H1 (cell line): Measurements from ENCODE around the gene PRSS21. TPM values are rescaled to one million over a fixed set of nuclear protein-coding genes. Genes with fewer than 3 reads are reported as not detected.

Source experiments
- CTCF ChIA-PET: fragments of 300-600 bp; sonication (Branson Sonifier 250); formaldehyde crosslinking; loops from one replicate; lab custom pipeline; 2021; ENCODE audit not compliant: partially characterized antibody; lab: Charles Lee
- POLR2A ChIA-PET: fragments of 300-600 bp; sonication (Branson Sonifier 250); formaldehyde crosslinking; loops from one replicate; lab custom pipeline; 2021; ENCODE audit warnings: inconsistent platforms; ENCODE audit not compliant: partially characterized antibody; lab: Charles Lee
- DNase-seq, 2 experiments: peaks; one replicate each; pipeline versions ENCODE4 v3.0.0 to v3.0.0-alpha.2; 2010 to 2022; ENCODE audit warnings: low spot score in 2 of 2, low read depth in 1 of 2, mixed read lengths in 1 of 2
- FAIRE-seq: peaks from 2 replicates; lab custom pipeline; 2011; peaks lifted over from hg19 to GRCh38; lab: Jason Lieb, UNC
- H2AFZ ChIP-seq: 2 replicates; pipeline ENCODE4 v1.8.1; 2012; ENCODE audit warnings: low read length, inconsistent platforms
- H2AK5ac ChIP-seq: 2 replicates; pipeline ENCODE4 v1.6.1; 2013; ENCODE audit warnings: low read depth, low read length
- H2BK120ac ChIP-seq: replicated peaks from 2 replicates; pipeline ENCODE3; 2013; ENCODE audit warnings: low read depth, low read length, inconsistent platforms
- H2BK12ac ChIP-seq: 2 replicates; pipeline ENCODE4 v1.6.1; 2013; ENCODE audit warnings: low read depth, low read length
- H2BK15ac ChIP-seq: 2 replicates; pipeline ENCODE4 v1.6.1; 2013; ENCODE audit warnings: low read length
- H2BK20ac ChIP-seq: 2 replicates; pipeline ENCODE4 v1.6.1; 2013; ENCODE audit warnings: low read length
- H2BK5ac ChIP-seq: 2 replicates; pipeline ENCODE4 v1.6.1; 2013; ENCODE audit warnings: low read depth, low read length
- H3K14ac ChIP-seq: 2 replicates; pipeline ENCODE4 v1.6.1; 2013; ENCODE audit warnings: inconsistent platforms; ENCODE audit not compliant: insufficient read length
- H3K18ac ChIP-seq: 2 replicates; pipeline ENCODE4 v1.6.1; 2013; ENCODE audit warnings: low read length; ENCODE audit errors: extremely low read depth
- H3K23ac ChIP-seq: 2 replicates; pipeline ENCODE4 v1.6.1; 2013; ENCODE audit warnings: inconsistent platforms; ENCODE audit not compliant: insufficient read length
- H3K23me2 ChIP-seq: 2 replicates; pipeline ENCODE4 v1.6.1; 2013; ENCODE audit warnings: low read depth, low read length
- H3K27ac ChIP-seq: 2 replicates; pipeline ENCODE4 v1.6.1; 2011; ENCODE audit warnings: low read depth, low read length, inconsistent platforms
- H3K27me3 ChIP-seq, 4 experiments: replicated peaks in 1 of 4; 1 replicate in 1 of 4; 2 replicates in 3 of 4; pipeline versions ENCODE4 v1.6.1 to v1.8.1; 2011 to 2013; ENCODE audit warnings: low read length in 3 of 4, mild to moderate bottlenecking in 3 of 4, inconsistent platforms in 2 of 4, mixed read lengths in 2 of 4, moderate library complexity in 1 of 4; ENCODE audit not compliant: control insufficient read depth in 3 of 4, insufficient read depth in 3 of 4; ENCODE audit errors: extremely low read depth in 1 of 4
- H3K36me3 ChIP-seq, 4 experiments: 2 replicates each; pipeline versions ENCODE4 v1.6.1 to v1.8.1; 2011 to 2013; ENCODE audit warnings: mild to moderate bottlenecking in 4 of 4, low read length in 3 of 4, moderate library complexity in 2 of 4, control low read depth in 1 of 4, inconsistent platforms in 1 of 4; ENCODE audit not compliant: insufficient read depth in 4 of 4, control insufficient read depth in 2 of 4
- H3K4ac ChIP-seq: replicated peaks from 2 replicates; pipeline ENCODE3; 2013; ENCODE audit warnings: low read length, low read depth, mixed read lengths, inconsistent platforms; ENCODE audit not compliant: insufficient read length
- H3K4me1 ChIP-seq, 4 experiments: replicated peaks in 1 of 4; 1 replicate in 1 of 4; 2 replicates in 3 of 4; pipeline versions ENCODE4 v1.6.1 to v1.8.1; 2011 to 2013; ENCODE audit warnings: low read length in 3 of 4, inconsistent platforms in 2 of 4, mixed read lengths in 1 of 4; ENCODE audit not compliant: insufficient read depth in 4 of 4, control insufficient read depth in 3 of 4
- H3K4me2 ChIP-seq, 2 experiments: 2 replicates each; pipeline versions ENCODE4 v1.6.1 to v1.8.1; 2011 to 2013; ENCODE audit warnings: low read depth in 2 of 2, low read length in 2 of 2, control low read depth in 1 of 2, inconsistent platforms in 1 of 2, mild to moderate bottlenecking in 1 of 2; ENCODE audit not compliant: insufficient read depth in 1 of 2
- H3K4me3 ChIP-seq, 4 experiments: fragments of 200-600, 300-600 bp in 1 of 4; sonication (generic), shearing (Covaris generic), sonication (Bioruptor Twin) in 1 of 4; 2 replicates each; pipeline versions ENCODE4 v1.5.1 to v1.8.1; 2011 to 2016; ENCODE audit warnings: low read length in 4 of 4, low read depth in 3 of 4, control low read depth in 2 of 4, inconsistent platforms in 2 of 4, mild to moderate bottlenecking in 2 of 4, mixed read lengths in 1 of 4, moderate library complexity in 1 of 4; ENCODE audit not compliant: insufficient read depth in 2 of 4; ENCODE audit errors: extremely low read depth in 1 of 4
- H3K56ac ChIP-seq: replicated peaks from 2 replicates; pipeline ENCODE3; 2013; ENCODE audit warnings: low read depth, mild to moderate bottlenecking, mixed read lengths, low read length, inconsistent platforms; ENCODE audit not compliant: insufficient read length
- H3K79me1 ChIP-seq: 2 replicates; pipeline ENCODE4 v1.6.1; 2013; ENCODE audit warnings: low read depth, low read length, control low read depth
- H3K79me2 ChIP-seq, 2 experiments: 2 replicates each; pipeline versions ENCODE4 v1.6.1 to v1.8.1; 2012 to 2013; ENCODE audit warnings: low read length in 2 of 2, mild to moderate bottlenecking in 2 of 2, inconsistent platforms in 1 of 2; ENCODE audit not compliant: insufficient read depth in 2 of 2, control insufficient read depth in 1 of 2
- H3K9ac ChIP-seq, 4 experiments: replicated peaks in 1 of 4; 1 replicate in 1 of 4; 2 replicates in 3 of 4; pipeline versions ENCODE4 v1.6.1 to v1.8.1; 2011 to 2013; ENCODE audit warnings: low read depth in 3 of 4, low read length in 3 of 4, control low read depth in 2 of 4, mild to moderate bottlenecking in 2 of 4, moderate library complexity in 2 of 4, inconsistent platforms in 1 of 4; ENCODE audit errors: extremely low read depth in 1 of 4
- H3K9me3 ChIP-seq, 2 experiments: 2 replicates each; pipeline versions ENCODE4 v1.6.1 to v1.8.1; 2012 to 2013; ENCODE audit warnings: mild to moderate bottlenecking in 2 of 2, moderate library complexity in 2 of 2, control low read depth in 1 of 2, inconsistent platforms in 1 of 2, low read depth in 1 of 2, low read length in 1 of 2, mixed read lengths in 1 of 2; ENCODE audit not compliant: insufficient read depth in 2 of 2
- H4K20me1 ChIP-seq, 2 experiments: replicated peaks in 1 of 2; 2 replicates each; pipeline versions ENCODE3 to v1.8.1; 2011 to 2013; ENCODE audit warnings: inconsistent platforms in 2 of 2, low read length in 2 of 2, mild to moderate bottlenecking in 1 of 2; ENCODE audit not compliant: insufficient read depth in 2 of 2, control insufficient read depth in 1 of 2
- H4K5ac ChIP-seq: 2 replicates; pipeline ENCODE4 v1.6.1; 2013; ENCODE audit warnings: low read length, low read depth, mixed read lengths, inconsistent platforms; ENCODE audit not compliant: insufficient read length
- H4K8ac ChIP-seq: 2 replicates; pipeline ENCODE4 v1.8.0; 2013; ENCODE audit warnings: mild to moderate bottlenecking, moderate library complexity, low read length, inconsistent platforms; ENCODE audit not compliant: insufficient read depth; ENCODE audit errors: extremely low read depth
- H4K91ac ChIP-seq: replicated peaks from 2 replicates; pipeline ENCODE3; 2013; ENCODE audit warnings: low read length, mixed read lengths, inconsistent platforms; ENCODE audit not compliant: insufficient read length
- CREB1 ChIP-seq: IDR thresholded peaks from 2 replicates; pipeline ENCODE4 v1.6.1; 2012; ENCODE audit warnings: inconsistent platforms
- E2F6 ChIP-seq: IDR thresholded peaks from 2 replicates; pipeline ENCODE4 v1.6.1; 2012; ENCODE audit warnings: inconsistent platforms
- POLR2AphosphoS5 ChIP-seq: IDR thresholded peaks from 2 replicates; pipeline ENCODE4 v1.6.1; 2011; ENCODE audit warnings: low read depth, low read length
- POU5F1 ChIP-seq: IDR thresholded peaks from 2 replicates; pipeline ENCODE4 v1.6.1; 2011; ENCODE audit warnings: low read depth, mild to moderate bottlenecking, low read length, moderate library complexity
- TAF1 ChIP-seq: IDR thresholded peaks from 2 replicates; pipeline ENCODE4 v1.6.1; 2011; ENCODE audit warnings: mild to moderate bottlenecking, low read depth, low read length
- TCF12 ChIP-seq: IDR thresholded peaks from 2 replicates; pipeline ENCODE4 v1.6.1; 2011; ENCODE audit warnings: low read depth, mild to moderate bottlenecking, low read length
- WGBS, 2 experiments: shearing (Covaris generic) in 1 of 2; methylation state at CpG; one replicate each; pipeline versions ENCODE4 v1.1.6 to v1.1.7; 2013 to 2015; ENCODE audit warnings: low lambda C conversion rate in 2 of 2, mixed read lengths in 2 of 2, inconsistent platforms in 1 of 2, low coverage in 1 of 2, missing lambda C conversion rate in 1 of 2; ENCODE audit not compliant: insufficient replicate concordance in 2 of 2, insufficient coverage in 1 of 2, insufficient read length in 1 of 2; ENCODE audit errors: extremely low coverage in 1 of 2, missing lambda C conversion rate in 1 of 2; 5-methylcytosine and 5-hydroxymethylcytosine counted together
- polyA plus RNA-seq, 7 experiments: library from polyadenylated mRNA; depleted of rRNA in 3 of 7; stranded (reverse) in 5 of 7; unstranded in 2 of 7; fragments of >200 nt in 5 of 7; fragments of 200-250 nt in 2 of 7; gene quantifications; 1 replicate in 5 of 7; 2 replicates in 1 of 7; 4 replicates in 1 of 7; pipeline versions ENCODE4 v1.2.1 to v1.2.3, GENCODE V29; 2011 to 2013; ENCODE audit warnings: missing spikeins in 2 of 7, mixed read lengths in 2 of 7
- total RNA-seq: library from RNA; stranded (reverse); fragmentation: NEBNext Ultra II Directional; extraction: Animal tissue kit (Norgen Biotek cat#: 25700); gene quantifications from 2 replicates; pipeline ENCODE4 v1.2.1, GENCODE V29; 2021

The PRSS21 gene
- total and polyA plus RNA-seq, 2 of the 8 experiments (the other 6 are each of a cell fraction or from before 2014, with no cell fraction given): 0.76 to 1.0 TPM

GRCh38 chr16:2831203-2831602 is 14.2 kb downstream of the PRSS21 start:
- Histone ChIP-seq H3K56ac (no peak overlapping the region), H2BK120ac (no peak overlapping the region), H2BK5ac (no peak overlapping the region), H4K8ac (0 out of 2 replicates have a peak overlapping the region, but pooled peaks have one; percentile 7), H3K4me2 (no peak overlapping the region), H2BK12ac (no peak overlapping the region), H3K23ac (no peak overlapping the region), H3K23me2 (peaks cover 5% of the 10 kb centered on the region; the same call in 1 of the 2 replicates), H3K27me3 (no peaks in the 10 kb centered on the region), H3K79me2 (no peaks in the 10 kb centered on the region), H2AK5ac (no peak overlapping the region), H3K18ac (no peak overlapping the region), H3K14ac (no peak overlapping the region), H3K4me3 (no peak overlapping the region), H3K79me1 (no peaks in the 10 kb centered on the region), H4K20me1 (no peaks in the 10 kb centered on the region), H4K5ac (no peak overlapping the region), H4K91ac (no peak overlapping the region), H2BK15ac (no peak overlapping the region), H3K4me1 (peaks cover 0 to 6% (median 1%) of the 10 kb centered on the region in 4 experiments; a peak in 4 of 7 replicates), H3K9ac (no peak overlapping the region), H3K36me3 (no peaks in the 10 kb centered on the region), H3K9me3 (no peaks in the 10 kb centered on the region), H2BK20ac (no peak overlapping the region), H2AFZ (no peak overlapping the region), H3K27ac (no peak overlapping the region), H3K4ac (no peak overlapping the region)
- 74% methylated on average over 15 of the region's 15 CpGs; no CpG with 5 or more reads in 1 of the 2 experiments for WGBS, 2 experiments
- ChIA-PET CTCF (interaction anchor here (1.1 to 3.3 kb wide), 8 partner anchors 8 to 96 kb away, joined by 3 to 14 read pairs (median 4); no protein-coding TSS in a partner anchor), POLR2A (interaction anchor here (1.6 kb wide), 1 partner anchor 75 kb away, joined by 4 read pairs; no protein-coding TSS in a partner anchor)
- FAIRE-seq (no peak), DNase-seq (no peak)
- no peak for TF ChIP-seq CREB1
- TF ChIP-seq TCF12: no peak
- no peak for TF ChIP-seq POU5F1
- TF ChIP-seq E2F6: no peak
- TF ChIP-seq POLR2AphosphoS5: no peak
- no peak for TF ChIP-seq TAF1
